Stimulated activated memory B cell treated with anti-CD40 and anti-IgM and Interleukin-4, amounts not matched to agents 10 μg/mL and 1 μg/mL and 100 μg/mL, for 72 hours (primary cell): ENCODE results near the gene FAM53A.

ENCODE experiments used
- ATAC-seq: fragments of 150-1000 bp; cut with Tn5 transposase; 2 replicates; pipeline ENCODE4 v1.10.0; 2021
- H3K27ac Mint-ChIP-seq: one replicate; pipeline ENCODE4 v1.8.0; 2022; ENCODE audit warnings: mild to moderate bottlenecking, mixed read lengths
- H3K27me3 Mint-ChIP-seq: one replicate; pipeline ENCODE4 v1.8.0; 2022; ENCODE audit warnings: mixed read lengths
- H3K36me3 Mint-ChIP-seq: one replicate; pipeline ENCODE4 v1.8.0; 2022; ENCODE audit warnings: mixed read lengths
- H3K4me1 Mint-ChIP-seq: one replicate; pipeline ENCODE4 v1.8.0; 2022; ENCODE audit warnings: mixed read lengths
- H3K4me3 Mint-ChIP-seq: one replicate; pipeline ENCODE4 v1.8.0; 2022; ENCODE audit warnings: mild to moderate bottlenecking, moderate library complexity, mixed read lengths
- H3K9me3 Mint-ChIP-seq: one replicate; pipeline ENCODE4 v1.8.0; 2022; ENCODE audit warnings: mixed read lengths

The FAM53A gene

DNA sequence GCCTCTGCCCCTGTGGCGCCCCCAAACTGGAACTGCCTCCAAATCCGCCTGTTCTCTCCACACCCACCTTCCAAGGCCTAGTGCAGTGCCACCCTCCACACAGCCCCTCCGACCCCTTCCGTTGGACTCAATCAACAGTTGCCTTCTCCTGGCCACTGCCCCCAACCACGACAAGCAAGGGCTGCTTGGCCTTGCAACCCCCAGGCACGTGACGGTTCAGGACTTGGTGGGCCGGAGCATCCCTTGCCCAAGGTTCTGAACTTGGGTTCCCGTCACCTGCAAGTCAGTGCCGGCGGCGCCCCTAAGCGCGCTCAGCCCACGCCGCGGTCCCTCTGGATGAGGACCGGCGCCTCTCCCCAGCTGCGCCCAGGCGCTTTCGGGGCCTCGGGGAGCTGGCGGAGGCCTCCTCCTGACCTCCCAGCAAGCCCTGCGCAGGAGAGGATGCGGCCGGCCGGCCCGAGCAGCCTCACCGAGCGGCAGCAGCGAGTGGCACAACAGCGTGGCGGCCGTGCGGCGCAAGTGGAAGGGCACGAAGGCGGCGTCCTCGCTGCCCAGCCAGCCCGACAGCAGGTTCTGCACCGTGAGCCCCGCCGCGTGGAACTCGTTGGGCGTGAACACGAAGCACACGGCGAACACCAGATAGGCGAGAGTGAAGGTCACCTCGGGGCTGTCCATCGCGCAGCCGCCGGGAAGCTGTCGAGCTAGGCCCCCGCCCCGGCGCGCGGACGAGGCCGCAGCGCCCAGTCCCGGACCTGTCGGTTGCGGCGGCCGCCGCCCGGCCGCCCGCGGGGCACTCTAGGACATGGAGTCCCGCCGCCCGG is 36.3 kb upstream of the FAM53A start:
- Mint-ChIP-seq H3K9me3 (no peaks in the 10 kb centered on the region), H3K27me3 (no peaks in the 10 kb centered on the region), H3K4me1 (peaks cover 77% of the 10 kb centered on the region), H3K27ac (peak overlapping the region; percentile 97), H3K4me3 (peak overlapping the region; percentile 97), H3K36me3 (peaks cover 6% of the 10 kb centered on the region)
- ATAC-seq = peak; percentile 3

GRCh38 chr4:1718095-1718850 is 34.2 kb upstream of the FAM53A start:
- Mint-ChIP-seq H3K4me3 (peak overlapping the region; percentile 29), H3K36me3 (peaks cover 6% of the 10 kb centered on the region), H3K4me1 (peaks cover 85% of the 10 kb centered on the region), H3K27me3 (no peaks in the 10 kb centered on the region), H3K9me3 (no peaks in the 10 kb centered on the region), H3K27ac (peak overlapping the region; percentile 3)
- ATAC-seq = no peak

GRCh38 chr4:1717129-1718094 is 33.3 kb upstream of the FAM53A start:
- no peaks in the 10 kb centered on the region for H3K9me3 Mint-ChIP-seq
- H3K36me3 Mint-ChIP-seq = peaks cover 6% of the 10 kb centered on the region
- peaks cover 80% of the 10 kb centered on the region for H3K4me1 Mint-ChIP-seq
- peak overlapping the region; percentile 3 for H3K27ac Mint-ChIP-seq
- ATAC-seq = no peak
- H3K4me3 Mint-ChIP-seq = no peak overlapping the region
- H3K27me3 Mint-ChIP-seq = no peaks in the 10 kb centered on the region

DNA sequence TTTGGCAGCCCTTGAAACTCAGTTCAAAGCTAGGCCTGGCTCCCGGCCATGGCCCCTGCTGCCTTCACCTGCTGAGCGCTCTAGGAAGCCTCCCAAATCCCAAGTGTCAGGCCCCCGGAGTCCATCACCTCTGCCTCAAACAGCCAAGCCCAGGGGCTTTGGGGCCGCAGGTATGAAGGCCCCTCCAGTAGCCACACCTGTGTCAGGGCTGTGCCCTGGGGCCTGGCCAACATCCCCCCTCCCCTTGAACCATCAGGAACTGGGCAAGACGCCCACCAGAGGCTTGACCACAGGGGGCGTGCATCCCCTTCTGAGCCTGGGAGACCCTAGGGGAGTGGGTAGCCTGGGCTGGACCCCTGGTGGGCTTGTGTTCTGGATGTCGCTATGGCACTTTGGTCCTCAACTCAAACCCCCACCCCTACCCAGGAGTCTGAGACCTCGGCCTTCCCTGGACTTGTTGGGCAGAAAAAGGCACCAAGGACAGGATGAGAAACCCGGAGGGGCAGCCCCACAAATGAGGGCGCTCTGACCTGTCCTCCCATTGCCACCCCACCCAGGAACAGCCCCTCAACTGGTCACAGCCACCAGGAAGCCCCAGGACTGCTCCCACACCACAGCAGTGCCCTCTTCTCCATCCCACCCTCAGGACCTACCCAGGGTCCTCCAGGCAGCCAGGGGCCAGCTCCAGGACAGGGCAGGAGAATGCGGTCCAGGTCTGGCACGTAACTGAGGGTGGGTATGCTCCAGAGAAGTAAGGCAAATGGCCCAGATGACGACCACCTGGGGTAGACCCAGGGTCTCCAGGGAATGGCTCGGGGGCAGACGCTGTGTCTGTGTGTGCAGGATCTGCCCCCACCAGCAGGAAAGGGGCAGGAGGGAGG is 32.2 kb upstream of the FAM53A start:
- no peaks in the 10 kb centered on the region for H3K27me3 Mint-ChIP-seq
- no peak for ATAC-seq
- H3K27ac Mint-ChIP-seq = peak overlapping the region; percentile 96
- H3K36me3 Mint-ChIP-seq = peaks cover 8% of the 10 kb centered on the region
- peaks cover 75% of the 10 kb centered on the region for H3K4me1 Mint-ChIP-seq
- H3K4me3 Mint-ChIP-seq = no peak overlapping the region
- H3K9me3 Mint-ChIP-seq = no peaks in the 10 kb centered on the region

GRCh38 chr4:1715002-1715758 is 31.1 kb upstream of the FAM53A start:
- H3K27me3 Mint-ChIP-seq = no peaks in the 10 kb centered on the region
- no peak for ATAC-seq
- H3K4me1 Mint-ChIP-seq = peaks cover 84% of the 10 kb centered on the region
- peaks cover 13% of the 10 kb centered on the region for H3K36me3 Mint-ChIP-seq
- no peaks in the 10 kb centered on the region for H3K9me3 Mint-ChIP-seq
- H3K4me3 Mint-ChIP-seq = peak overlapping the region; percentile 47
- peak overlapping the region; percentile 96 for H3K27ac Mint-ChIP-seq

- peak overlapping the region; percentile 99 for H3K4me3 Mint-ChIP-seq
- H3K9me3 Mint-ChIP-seq = no peaks in the 10 kb centered on the region
- no peaks in the 10 kb centered on the region for H3K27me3 Mint-ChIP-seq
- ATAC-seq = no peak
- H3K4me1 Mint-ChIP-seq = peaks cover 84% of the 10 kb centered on the region
- peaks cover 17% of the 10 kb centered on the region for H3K36me3 Mint-ChIP-seq
- peak overlapping the region; percentile 96 for H3K27ac Mint-ChIP-seq
Measured at GRCh38 chr4:1714303-1715001, 30.3 kb upstream of the FAM53A start.

DNA sequence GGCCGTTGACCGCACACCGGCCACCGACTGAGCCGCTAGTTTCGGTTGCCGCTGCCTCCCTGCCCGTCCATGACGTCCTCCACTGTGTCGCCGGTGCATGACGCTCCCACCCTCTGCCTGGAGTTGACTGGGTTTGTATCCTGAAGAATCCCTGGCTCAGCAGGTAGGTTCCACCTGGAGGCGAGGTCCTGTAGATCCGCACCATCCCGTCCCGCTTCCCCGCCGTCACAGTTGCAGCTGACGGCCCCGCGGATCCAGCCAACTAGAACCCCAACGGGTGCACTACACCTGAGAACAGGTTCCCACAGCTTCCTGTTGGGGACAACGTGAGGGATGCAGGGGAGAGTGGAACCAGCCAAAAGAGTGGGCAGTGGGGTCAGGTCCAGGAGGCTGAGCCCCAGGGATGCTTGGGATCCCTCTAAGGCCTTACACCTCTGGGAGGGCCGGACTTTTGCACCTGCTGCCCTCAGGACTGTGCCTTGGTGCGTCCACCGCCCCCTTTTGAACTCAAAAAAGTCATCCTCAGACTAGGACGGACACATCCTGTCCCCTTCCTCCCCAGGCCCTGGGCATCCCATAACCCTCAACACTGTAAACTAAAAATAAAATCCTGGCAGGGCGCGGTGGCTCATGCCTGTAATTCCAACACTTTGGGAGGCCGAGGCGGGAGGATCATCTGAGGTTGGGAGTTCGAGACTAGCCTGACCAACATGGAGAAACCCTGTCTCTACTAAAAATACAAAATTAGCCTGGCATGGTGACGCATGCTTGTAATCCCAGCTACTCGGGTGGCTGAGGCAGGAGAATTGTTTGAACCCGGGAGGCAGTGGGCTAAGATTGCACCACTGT is 29.1 kb upstream of the FAM53A start:
- H3K36me3 Mint-ChIP-seq = peaks cover 17% of the 10 kb centered on the region
- H3K27me3 Mint-ChIP-seq = no peaks in the 10 kb centered on the region
- H3K9me3 Mint-ChIP-seq = no peaks in the 10 kb centered on the region
- H3K4me1 Mint-ChIP-seq = peaks cover 83% of the 10 kb centered on the region
- no peak for ATAC-seq
- peak overlapping the region; percentile 99 for H3K4me3 Mint-ChIP-seq
- H3K27ac Mint-ChIP-seq = peak overlapping the region; percentile 96

GRCh38 chr4:1712216-1713002 is 28.3 kb upstream of the FAM53A start, which contains the start of gene SLBP:
Gene SLBP, minus strand, starts transcription at chr4:1712319. Its CDS starts 131 bp downstream, at chr4:1712188.
- peak; percentile 94 for ATAC-seq
- peaks cover 17% of the 10 kb centered on the region for H3K36me3 Mint-ChIP-seq
- peaks cover 75% of the 10 kb centered on the region for H3K4me1 Mint-ChIP-seq
- no peaks in the 10 kb centered on the region for H3K9me3 Mint-ChIP-seq
- H3K4me3 Mint-ChIP-seq = peak within 1 kb of the TSS; percentile 99
- H3K27me3 Mint-ChIP-seq = no peaks in the 10 kb centered on the region
- peak within 1 kb of the TSS; percentile 96 for H3K27ac Mint-ChIP-seq

DNA sequence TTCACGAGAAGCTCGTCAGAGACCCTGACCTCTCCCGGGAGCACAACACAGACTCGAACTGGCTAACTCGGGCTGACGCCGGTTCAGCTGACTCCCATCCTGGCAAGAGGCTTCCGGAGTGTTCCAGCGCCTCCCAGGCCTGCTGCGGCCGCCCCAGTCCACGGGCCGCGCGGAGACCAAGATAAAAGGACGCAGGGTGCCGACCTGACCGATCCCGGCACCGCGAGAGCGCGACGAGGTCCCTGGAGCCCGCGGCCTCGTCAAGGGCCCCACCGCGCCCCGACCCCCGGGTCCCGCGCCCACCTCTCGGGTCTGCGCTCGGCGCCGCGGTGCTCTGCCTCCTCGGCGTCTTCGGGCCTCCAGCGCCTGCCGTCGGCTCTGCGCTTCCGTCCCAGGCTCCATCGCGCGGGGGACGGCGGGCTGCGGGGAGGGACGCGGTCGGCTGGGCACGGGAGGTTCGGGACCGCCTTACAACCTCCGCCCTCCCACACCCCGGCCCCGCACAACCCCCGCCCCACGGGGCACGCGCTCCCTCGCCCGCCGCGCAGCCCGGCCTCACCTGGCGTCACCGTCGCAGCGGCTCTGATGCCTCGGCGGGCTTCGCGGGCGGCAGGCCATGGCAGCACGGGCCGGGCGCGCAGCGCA is 27.6 kb upstream of the FAM53A start:
- peak overlapping the region; percentile 87 for H3K27ac Mint-ChIP-seq
- ATAC-seq = no peak
- H3K27me3 Mint-ChIP-seq = no peaks in the 10 kb centered on the region
- peak overlapping the region; percentile 91 for H3K4me3 Mint-ChIP-seq
- H3K9me3 Mint-ChIP-seq = no peaks in the 10 kb centered on the region
- peaks cover 72% of the 10 kb centered on the region for H3K4me1 Mint-ChIP-seq
- H3K36me3 Mint-ChIP-seq = peaks cover 17% of the 10 kb centered on the region

GRCh38 chr4:1711055-1711570 is 27.0 kb upstream of the FAM53A start:
- Mint-ChIP-seq H3K9me3 (no peaks in the 10 kb centered on the region), H3K27me3 (no peaks in the 10 kb centered on the region), H3K4me1 (peaks cover 66% of the 10 kb centered on the region), H3K27ac (peak overlapping the region; percentile 87), H3K36me3 (peaks cover 22% of the 10 kb centered on the region), H3K4me3 (peak overlapping the region; percentile 91)
- ATAC-seq = no peak

DNA sequence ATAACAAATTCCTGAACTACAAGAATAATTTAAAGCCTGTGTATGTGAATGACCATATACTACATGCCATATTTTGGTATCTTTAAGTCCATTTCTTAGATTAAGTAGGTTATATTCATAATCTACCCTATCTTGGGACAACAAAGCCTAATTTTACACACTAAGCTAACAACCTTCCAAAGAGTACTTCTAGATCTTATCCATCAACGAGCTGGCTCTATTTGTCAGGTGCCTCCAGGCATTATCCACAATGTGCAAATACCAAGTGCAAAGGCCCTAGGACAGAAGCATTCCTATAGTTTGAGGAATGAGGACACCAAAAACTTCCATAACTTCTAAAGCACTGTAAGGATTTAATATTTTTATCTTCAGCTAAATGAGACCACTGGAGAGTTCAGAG is 24.5 kb upstream of the FAM53A start:
- H3K4me1 Mint-ChIP-seq = peaks cover 51% of the 10 kb centered on the region
- H3K27ac Mint-ChIP-seq = no peak overlapping the region
- H3K4me3 Mint-ChIP-seq = no peak overlapping the region
- H3K9me3 Mint-ChIP-seq = no peaks in the 10 kb centered on the region
- no peaks in the 10 kb centered on the region for H3K27me3 Mint-ChIP-seq
- no peak for ATAC-seq
- H3K36me3 Mint-ChIP-seq = peaks cover 38% of the 10 kb centered on the region
